ENCODE measurements around the gene KAT8. TPM values are rescaled to one million over a fixed set of nuclear protein-coding genes. Genes with fewer than 3 reads are reported as not detected.
A peak's percentile ranks its signal among the peaks of the same experiment; 100 is the strongest.

Gene KAT8
- total and polyA plus RNA-seq, 2 of the 13 experiments (the other 11 are each of a cell fraction or from before 2014, with no cell fraction given) = 79.0 to 84.2 TPM

- TF ChIP-seq ZSCAN22 (CRISPR knock-in tag; IDR thresholded peaks at IDR 0.05) (no peak), XBP1 (CRISPR knock-in tag; IDR thresholded peaks at IDR 0.05) (no peak), ZNF619 (CRISPR knock-in tag; IDR thresholded peaks at IDR 0.05) (peak; percentile 43; the same call in 1 of the 2 replicates), SOX5 (CRISPR knock-in tag; IDR thresholded peaks at IDR 0.05; ENCODE audit: borderline replicate concordance) (peak; percentile 57; the same call in 1 of the 2 replicates), ATF6 (CRISPR knock-in tag; conservative IDR thresholded peaks at IDR 0.05) (no peak), MBNL3 (CRISPR knock-in tag; conservative IDR thresholded peaks at IDR 0.05) (no peak), ATAD3A (CRISPR knock-in tag; IDR thresholded peaks at IDR 0.05) (no peak), CAMTA2 (CRISPR knock-in tag; IDR thresholded peaks at IDR 0.05; ENCODE audit: borderline replicate concordance) (no peak), IRF2 (CRISPR knock-in tag; IDR thresholded peaks at IDR 0.05) (peak; percentile 92), RXRB (CRISPR knock-in tag; IDR thresholded peaks at IDR 0.05; ENCODE audit: borderline replicate concordance) (peak; percentile 91), ESRRA (CRISPR knock-in tag; IDR thresholded peaks at IDR 0.05; ENCODE audit: low read depth) (0 out of 2 replicates have a peak, but pooled peaks have one; percentile 20), MAZ (IDR thresholded peaks at IDR 0.05; ENCODE audit: borderline replicate concordance, low read depth, low read length) (peak; percentile 92), MAZ (CRISPR knock-in tag; IDR thresholded peaks at IDR 0.05; ENCODE audit: low read depth) (peak; percentile 96), MTF2 (CRISPR knock-in tag; IDR thresholded peaks at IDR 0.05; ENCODE audit: borderline replicate concordance) (no peak; the same call in 1 of the 2 replicates), ZNF75D (CRISPR knock-in tag; IDR thresholded peaks at IDR 0.05; ENCODE audit: borderline replicate concordance) (no peak), SOX6 (IDR thresholded peaks at IDR 0.05) (no peak), SOX6 (CRISPR knock-in tag; IDR thresholded peaks at IDR 0.05) (peak; percentile 75), BRF2 (CRISPR knock-in tag; IDR thresholded peaks at IDR 0.05) (peak; percentile 95), LRRFIP1 (CRISPR knock-in tag; conservative IDR thresholded peaks at IDR 0.05) (no peak), ZNF101 (CRISPR knock-in tag; IDR thresholded peaks at IDR 0.05; ENCODE audit: borderline replicate concordance, low read depth) (no peak), REL (CRISPR knock-in tag; conservative IDR thresholded peaks at IDR 0.05) (no peak), ISL2 (CRISPR knock-in tag; IDR thresholded peaks at IDR 0.05) (peak; percentile 68), ZNF639 (CRISPR knock-in tag; conservative IDR thresholded peaks at IDR 0.05) (0 out of 2 replicates have a peak, but pooled peaks have one; percentile 78)
Observed at GRCh38 chr16:31142109-31143010, 24.9 kb downstream of the KAT8 start (continued).

Data from HepG2 (cell line).